Measurements from ENCODE around the gene STXBP4.

Gene STXBP4

GRCh38 chr17:54968262-54968987, at the start of gene STXBP4, which contains the start of gene COX11:
TSS of gene STXBP4 (plus strand) at chr17:54968765. CDS start at chr17:54986220, 17,455 bp downstream.
TSS of gene COX11 (minus strand) at chr17:54968654. CDS start at chr17:54968646, 8 bp downstream.
- no peaks in the 10 kb centered on the region for H3K9me3 Mint-ChIP-seq
- no peak within 1 kb of the TSS for H3K4me3 Mint-ChIP-seq
- no peaks in the 10 kb centered on the region for H3K27me3 Mint-ChIP-seq (ENCODE audit: low read depth)
- no peak within 1 kb of the TSS for H3K27ac Mint-ChIP-seq
- peaks cover 24% of the 10 kb centered on the region for H3K4me1 Mint-ChIP-seq (ENCODE audit: low read depth)
- peaks cover 6% of the 10 kb centered on the region for H3K36me3 Mint-ChIP-seq (ENCODE audit: low read depth)

DNA sequence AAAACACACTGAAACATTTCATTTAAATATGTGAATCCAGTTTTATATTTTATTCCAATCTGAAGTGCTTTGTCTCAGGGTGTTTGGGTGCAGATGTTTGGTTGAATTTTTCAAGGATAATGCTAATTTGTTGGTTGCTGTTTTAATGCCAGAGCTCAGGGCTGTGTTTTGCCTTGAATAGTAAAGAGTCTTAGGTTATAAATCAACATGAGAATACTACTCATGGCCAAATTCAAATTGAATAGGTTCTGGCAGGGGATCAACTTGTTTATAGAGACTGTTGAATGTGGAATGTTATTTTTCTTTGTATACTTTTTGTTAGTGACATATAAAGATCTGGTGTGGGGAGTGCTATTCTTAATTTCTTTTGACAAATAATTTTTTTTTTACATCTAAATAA, 49.1 kb upstream of the STXBP4 start:
- Mint-ChIP-seq H3K27ac (no peak overlapping the region), H3K4me1 (ENCODE audit: low read depth) (no peaks in the 10 kb centered on the region), H3K4me3 (no peak overlapping the region), H3K9me3 (peaks cover 11% of the 10 kb centered on the region), H3K27me3 (ENCODE audit: low read depth) (no peaks in the 10 kb centered on the region), H3K36me3 (ENCODE audit: low read depth) (no peaks in the 10 kb centered on the region)

DNA sequence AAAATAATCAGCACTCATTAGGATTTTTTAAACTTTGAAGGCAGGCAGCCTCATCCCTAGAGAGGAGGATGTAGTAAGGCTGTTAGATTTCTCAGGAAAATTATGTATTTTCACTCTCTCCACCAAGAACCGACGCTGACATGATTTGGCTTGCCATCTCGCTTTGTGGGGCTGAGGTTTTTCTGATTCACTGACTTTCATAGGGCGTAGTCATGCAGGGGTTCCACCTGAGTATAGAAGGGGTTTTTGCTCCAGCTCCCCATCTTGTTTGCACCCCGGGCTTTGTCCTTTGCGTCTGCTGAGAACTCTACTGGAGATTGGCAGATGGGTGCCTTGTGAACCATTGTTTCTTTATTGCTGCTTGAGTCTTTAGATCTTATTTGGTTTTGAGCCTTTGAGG, 47.7 kb upstream of the STXBP4 start:
- H3K4me1 Mint-ChIP-seq (ENCODE audit: low read depth) = no peaks in the 10 kb centered on the region
- H3K27ac Mint-ChIP-seq = no peak overlapping the region
- no peaks in the 10 kb centered on the region for H3K36me3 Mint-ChIP-seq (ENCODE audit: low read depth)
- peaks cover 11% of the 10 kb centered on the region for H3K9me3 Mint-ChIP-seq
- H3K27me3 Mint-ChIP-seq (ENCODE audit: low read depth) = no peaks in the 10 kb centered on the region
- H3K4me3 Mint-ChIP-seq = no peak overlapping the region

DNA sequence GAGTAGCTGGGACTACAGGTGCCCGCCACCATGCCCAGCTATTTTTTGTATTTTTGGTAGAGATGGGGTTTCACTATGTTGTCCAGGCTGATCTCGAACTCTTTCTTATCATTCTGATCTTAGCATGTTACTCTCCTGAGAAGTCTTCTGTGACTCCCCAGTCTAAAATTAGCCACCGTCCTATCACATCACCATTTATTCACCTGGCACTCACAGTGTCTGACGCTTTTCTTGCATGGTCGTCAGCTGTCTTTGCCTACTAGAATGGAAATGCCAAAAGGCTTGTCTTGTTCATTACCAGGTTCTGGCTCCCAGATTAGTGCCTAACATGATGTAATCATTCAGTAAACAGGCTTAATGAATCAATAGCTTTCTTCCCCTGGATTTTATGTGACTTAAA, 44.2 kb upstream of the STXBP4 start:
- no peak overlapping the region for H3K27ac Mint-ChIP-seq
- H3K27me3 Mint-ChIP-seq (ENCODE audit: low read depth) = no peaks in the 10 kb centered on the region
- H3K36me3 Mint-ChIP-seq (ENCODE audit: low read depth) = no peaks in the 10 kb centered on the region
- H3K9me3 Mint-ChIP-seq = no peaks in the 10 kb centered on the region
- H3K4me3 Mint-ChIP-seq = no peak overlapping the region
- H3K4me1 Mint-ChIP-seq (ENCODE audit: low read depth) = no peaks in the 10 kb centered on the region

DNA sequence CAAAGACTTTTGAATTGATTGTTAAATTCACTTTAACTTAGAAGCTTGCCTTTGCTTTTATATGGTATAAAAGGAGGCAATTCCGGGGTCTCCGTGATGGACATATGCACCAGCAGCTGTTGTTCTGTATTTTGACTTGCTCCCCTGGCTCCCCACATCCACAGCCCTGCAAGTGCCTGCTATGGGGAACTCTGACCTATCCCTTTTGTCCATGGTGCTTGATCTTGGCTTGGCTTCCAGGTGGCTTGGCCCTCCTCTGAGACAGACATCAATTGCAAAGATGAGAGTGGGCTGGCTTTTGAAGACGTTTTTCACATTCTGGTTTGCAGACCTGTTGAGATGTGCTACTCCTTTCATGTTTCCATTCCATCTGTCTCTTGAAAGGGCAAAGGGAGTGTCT, 41.0 kb upstream of the STXBP4 start:
- Mint-ChIP-seq H3K27ac (no peak overlapping the region), H3K9me3 (no peaks in the 10 kb centered on the region), H3K4me1 (ENCODE audit: low read depth) (no peaks in the 10 kb centered on the region), H3K4me3 (no peak overlapping the region), H3K27me3 (ENCODE audit: low read depth) (no peaks in the 10 kb centered on the region), H3K36me3 (ENCODE audit: low read depth) (no peaks in the 10 kb centered on the region)

DNA sequence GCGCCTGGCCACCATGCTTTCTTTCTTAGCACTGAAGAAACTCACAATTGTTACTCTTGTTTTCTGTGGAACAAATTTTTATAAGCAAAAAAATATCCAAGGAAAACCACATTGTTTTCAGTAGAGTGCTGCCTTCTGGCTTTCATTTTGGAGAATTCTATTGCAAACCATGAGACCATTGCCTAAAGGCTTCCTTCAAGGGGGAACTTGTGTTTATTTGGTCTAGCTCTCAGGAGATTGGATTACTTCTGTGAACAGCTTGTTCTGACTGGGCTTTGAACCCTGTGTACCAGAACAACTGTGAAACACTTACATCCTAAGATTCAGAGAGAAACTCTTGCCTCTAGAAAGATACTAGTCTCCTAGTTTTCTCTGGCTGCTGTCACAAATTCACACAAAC, 35.9 kb upstream of the STXBP4 start:
- H3K27me3 Mint-ChIP-seq (ENCODE audit: low read depth) = no peaks in the 10 kb centered on the region
- H3K27ac Mint-ChIP-seq = no peak overlapping the region
- no peaks in the 10 kb centered on the region for H3K36me3 Mint-ChIP-seq (ENCODE audit: low read depth)
- no peaks in the 10 kb centered on the region for H3K4me1 Mint-ChIP-seq (ENCODE audit: low read depth)
- no peak overlapping the region for H3K4me3 Mint-ChIP-seq
- no peaks in the 10 kb centered on the region for H3K9me3 Mint-ChIP-seq

GRCh38 chr17:54933921-54934320, 34.6 kb upstream of the STXBP4 start:
- no peak overlapping the region for H3K4me3 Mint-ChIP-seq

DNA sequence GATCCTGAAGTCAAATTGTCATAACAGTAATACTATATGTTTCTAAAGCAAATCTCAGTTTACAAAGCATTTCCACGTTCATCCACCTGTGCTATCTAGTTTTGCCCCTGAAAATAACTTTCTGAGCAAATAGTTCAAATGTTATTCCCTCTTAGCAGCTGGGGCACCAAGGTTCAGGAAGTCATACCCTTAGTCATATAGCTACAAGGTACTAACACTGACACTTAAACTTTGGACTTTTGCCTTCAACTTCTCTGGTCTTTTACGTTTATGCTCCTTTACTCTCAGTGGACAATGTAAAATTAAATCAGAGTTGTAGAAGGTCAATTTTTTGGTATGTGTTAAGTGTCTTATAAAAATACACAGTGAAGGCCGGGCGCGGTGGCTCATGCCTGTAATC, 33.1 kb upstream of the STXBP4 start:
- H3K4me1 Mint-ChIP-seq (ENCODE audit: low read depth) = no peaks in the 10 kb centered on the region
- no peaks in the 10 kb centered on the region for H3K36me3 Mint-ChIP-seq (ENCODE audit: low read depth)
- no peaks in the 10 kb centered on the region for H3K9me3 Mint-ChIP-seq
- H3K4me3 Mint-ChIP-seq = no peak overlapping the region
- no peak overlapping the region for H3K27ac Mint-ChIP-seq
- no peaks in the 10 kb centered on the region for H3K27me3 Mint-ChIP-seq (ENCODE audit: low read depth)

More at GRCh38 chr17:54933921-54934320, 34.6 kb upstream of the STXBP4 start:
- H3K27ac Mint-ChIP-seq = no peak overlapping the region
- H3K36me3 Mint-ChIP-seq (ENCODE audit: low read depth) = no peaks in the 10 kb centered on the region
- no peaks in the 10 kb centered on the region for H3K9me3 Mint-ChIP-seq
- no peaks in the 10 kb centered on the region for H3K4me1 Mint-ChIP-seq (ENCODE audit: low read depth)
- no peaks in the 10 kb centered on the region for H3K27me3 Mint-ChIP-seq (ENCODE audit: low read depth)

DNA sequence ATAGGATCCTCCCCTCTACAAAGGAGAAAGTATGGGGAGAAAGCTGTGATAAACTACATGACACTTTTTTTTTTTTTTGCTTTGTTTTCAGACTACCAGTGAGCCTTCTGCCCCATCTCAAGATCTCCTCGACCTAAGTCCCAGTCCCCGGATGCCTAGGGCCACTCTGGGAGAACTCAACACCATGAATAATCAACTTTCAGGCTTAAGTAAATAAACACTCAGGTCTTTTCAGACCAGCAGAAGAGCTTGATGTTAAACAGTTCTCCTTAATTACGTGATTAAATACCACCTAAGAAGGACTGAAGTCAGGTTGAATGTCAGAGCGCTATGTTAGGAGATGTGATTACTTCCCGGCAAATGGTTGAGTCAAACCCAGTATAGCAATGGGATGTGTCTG, 31.5 kb upstream of the STXBP4 start:
- H3K36me3 Mint-ChIP-seq (ENCODE audit: low read depth) = no peaks in the 10 kb centered on the region
- H3K27me3 Mint-ChIP-seq (ENCODE audit: low read depth) = no peaks in the 10 kb centered on the region
- H3K4me1 Mint-ChIP-seq (ENCODE audit: low read depth) = no peaks in the 10 kb centered on the region
- no peaks in the 10 kb centered on the region for H3K9me3 Mint-ChIP-seq
- no peak overlapping the region for H3K4me3 Mint-ChIP-seq
- H3K27ac Mint-ChIP-seq = no peak overlapping the region

GRCh38 chr17:54937426-54937825, 31.1 kb upstream of the STXBP4 start:
- H3K27ac Mint-ChIP-seq = no peak overlapping the region
- H3K27me3 Mint-ChIP-seq (ENCODE audit: low read depth) = no peaks in the 10 kb centered on the region
- no peaks in the 10 kb centered on the region for H3K4me1 Mint-ChIP-seq (ENCODE audit: low read depth)
- H3K36me3 Mint-ChIP-seq (ENCODE audit: low read depth) = no peaks in the 10 kb centered on the region
- no peaks in the 10 kb centered on the region for H3K9me3 Mint-ChIP-seq
- no peak overlapping the region for H3K4me3 Mint-ChIP-seq

DNA sequence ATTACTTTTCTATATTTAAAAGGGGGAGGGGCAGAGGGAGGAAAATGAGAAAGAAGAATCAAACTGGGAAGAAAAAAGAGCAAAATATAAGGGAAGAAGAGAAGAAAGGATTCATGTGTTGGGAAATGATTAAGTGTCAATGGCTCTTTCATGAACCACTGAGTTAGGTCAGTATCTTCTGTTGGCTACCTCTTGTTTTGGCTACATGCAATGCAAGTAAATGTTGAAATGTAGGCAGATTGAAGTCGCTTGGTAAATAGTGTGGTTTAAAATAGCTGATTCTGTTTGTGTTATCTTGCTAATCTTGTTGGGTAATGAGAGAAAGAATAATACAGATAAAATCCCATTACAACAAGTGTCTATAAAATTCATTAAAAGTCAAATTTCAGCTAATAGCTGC, 27.3 kb upstream of the STXBP4 start:
- no peaks in the 10 kb centered on the region for H3K4me1 Mint-ChIP-seq (ENCODE audit: low read depth)
- H3K27ac Mint-ChIP-seq = no peak overlapping the region
- no peaks in the 10 kb centered on the region for H3K9me3 Mint-ChIP-seq
- H3K4me3 Mint-ChIP-seq = no peak overlapping the region
- H3K36me3 Mint-ChIP-seq (ENCODE audit: low read depth) = no peaks in the 10 kb centered on the region
- H3K27me3 Mint-ChIP-seq (ENCODE audit: low read depth) = no peaks in the 10 kb centered on the region

- H3K27ac Mint-ChIP-seq = no peak overlapping the region
- H3K27me3 Mint-ChIP-seq (ENCODE audit: low read depth) = no peaks in the 10 kb centered on the region
- H3K36me3 Mint-ChIP-seq (ENCODE audit: low read depth) = no peaks in the 10 kb centered on the region
- H3K9me3 Mint-ChIP-seq = no peaks in the 10 kb centered on the region
- H3K4me1 Mint-ChIP-seq (ENCODE audit: low read depth) = peaks cover 1% of the 10 kb centered on the region
- no peak overlapping the region for H3K4me3 Mint-ChIP-seq
These were observed 23.8 kb upstream of the STXBP4 start for GRCh38 chr17:54944796-54945195.

- Mint-ChIP-seq H3K9me3 (no peaks in the 10 kb centered on the region), H3K36me3 (ENCODE audit: low read depth) (no peaks in the 10 kb centered on the region), H3K27ac (no peak overlapping the region), H3K4me1 (ENCODE audit: low read depth) (peaks cover 1% of the 10 kb centered on the region), H3K4me3 (no peak overlapping the region), H3K27me3 (ENCODE audit: low read depth) (no peaks in the 10 kb centered on the region)
These were observed 23.3 kb upstream of the STXBP4 start for GRCh38 chr17:54945231-54945630.

- Mint-ChIP-seq H3K27me3 (ENCODE audit: low read depth) (no peaks in the 10 kb centered on the region), H3K9me3 (no peaks in the 10 kb centered on the region), H3K27ac (no peak overlapping the region), H3K4me3 (no peak overlapping the region), H3K36me3 (ENCODE audit: low read depth) (no peaks in the 10 kb centered on the region), H3K4me1 (ENCODE audit: low read depth) (peaks cover 1% of the 10 kb centered on the region)
These were observed 22.9 kb upstream of the STXBP4 start for GRCh38 chr17:54945671-54946070.

- Mint-ChIP-seq H3K4me1 (ENCODE audit: low read depth) (peaks cover 1% of the 10 kb centered on the region), H3K27ac (no peak overlapping the region), H3K27me3 (ENCODE audit: low read depth) (no peaks in the 10 kb centered on the region), H3K4me3 (no peak overlapping the region), H3K36me3 (ENCODE audit: low read depth) (no peaks in the 10 kb centered on the region), H3K9me3 (no peaks in the 10 kb centered on the region)
These were observed 21.2 kb upstream of the STXBP4 start for GRCh38 chr17:54947396-54947795.

DNA sequence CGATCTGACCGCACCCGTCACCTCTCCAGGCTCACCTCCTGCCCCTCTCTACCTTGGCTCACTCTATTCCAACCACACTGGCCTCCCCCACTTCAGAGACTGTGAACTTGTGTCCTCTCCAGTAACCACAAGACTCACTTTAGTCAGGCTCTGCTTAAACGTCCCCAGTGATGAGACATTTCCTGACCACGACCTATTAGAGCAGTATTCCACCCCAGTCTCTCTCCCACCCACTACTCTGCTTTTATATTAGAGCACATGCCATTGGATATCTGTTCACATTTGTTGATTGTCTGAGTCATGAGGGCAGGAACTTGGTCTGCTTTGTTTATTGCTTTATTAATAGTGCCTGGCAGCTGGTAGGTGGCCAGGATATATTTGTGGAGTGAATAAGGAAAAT, 20.2 kb upstream of the STXBP4 start:
- Mint-ChIP-seq H3K4me1 (ENCODE audit: low read depth) (peaks cover 1% of the 10 kb centered on the region), H3K27ac (no peak overlapping the region), H3K27me3 (ENCODE audit: low read depth) (no peaks in the 10 kb centered on the region), H3K4me3 (no peak overlapping the region), H3K36me3 (ENCODE audit: low read depth) (no peaks in the 10 kb centered on the region), H3K9me3 (no peaks in the 10 kb centered on the region)

All from T-helper 1 cell treated with Interleukin-12 subunit alpha and Interleukin-12 subunit beta and Interleukin-4 antibody, amounts not matched to agents 30 μg/mL and 1 μg/mL, for 36 hours (primary cell).